GM18508 (cell line): ENCODE measurements around the gene ANKFN1.

Experiments
- ATAC-seq: cut with Tn5 transposase; IDR thresholded peaks from one replicate; pipeline ENCODE4 v1.9.1; 2021; ENCODE audit warnings: moderate number of reproducible peaks; ENCODE audit not compliant: insufficient read depth, unreplicated experiment

ANKFN1 gene

GRCh38 chr17:56152874-56153602 lies at the start of gene ANKFN1:
ANKFN1 (plus strand) TSS chr17:56153475; CDS start chr17:56212668, 59,193 bp downstream.
- ATAC-seq: no peak

GRCh38 chr17:56108811-56109284 lies 44.4 kb upstream of the ANKFN1 start:
- no peak for ATAC-seq

- ATAC-seq: no peak
These were observed 43.4 kb upstream of the ANKFN1 start for GRCh38 chr17:56109836-56110235.

- ATAC-seq: no peak
These were observed 42.7 kb upstream of the ANKFN1 start for GRCh38 chr17:56110463-56111135.

- ATAC-seq: no peak
These were observed 41.4 kb upstream of the ANKFN1 start for GRCh38 chr17:56111706-56112485.

- ATAC-seq: no peak
These were observed 39.8 kb upstream of the ANKFN1 start for GRCh38 chr17:56113486-56113885.

- ATAC-seq: no peak
These were observed 38.8 kb upstream of the ANKFN1 start for GRCh38 chr17:56114469-56114868.

- no peak for ATAC-seq
These were observed 34.1 kb upstream of the ANKFN1 start for GRCh38 chr17:56119191-56119590.

GRCh38 chr17:56119936-56120335 lies 33.3 kb upstream of the ANKFN1 start:
- no peak for ATAC-seq

- ATAC-seq: no peak
These were observed 31.9 kb upstream of the ANKFN1 start for GRCh38 chr17:56121191-56122051.

GRCh38 chr17:56125830-56126819 lies 27.1 kb upstream of the ANKFN1 start:
- ATAC-seq: no peak

- no peak for ATAC-seq
These were observed 23.2 kb upstream of the ANKFN1 start for GRCh38 chr17:56130026-56130425.

GRCh38 chr17:56130631-56131030 lies 22.6 kb upstream of the ANKFN1 start:
- ATAC-seq: no peak

GRCh38 chr17:56131431-56131830 lies 21.8 kb upstream of the ANKFN1 start:
- no peak for ATAC-seq

GRCh38 chr17:56136301-56136700 lies 17.0 kb upstream of the ANKFN1 start:
- ATAC-seq: no peak

- no peak for ATAC-seq
These were observed 12.0 kb upstream of the ANKFN1 start for GRCh38 chr17:56141046-56141839.

GRCh38 chr17:56142325-56142724 lies 10.9 kb upstream of the ANKFN1 start:
- ATAC-seq: no peak

- no peak for ATAC-seq
These were observed 10.5 kb upstream of the ANKFN1 start for GRCh38 chr17:56142781-56143180.
